B cell (primary cell): ENCODE results near the gene AMBN. TPM values are rescaled to one million over a fixed set of nuclear protein-coding genes. Genes with fewer than 3 reads are reported as not detected.

Experiments used
- polyA plus RNA-seq: library from polyadenylated mRNA; depleted of rRNA; stranded (reverse); fragments of >200 nt; gene quantifications from 2 replicates; pipeline ENCODE4 v1.2.3, GENCODE V29; 2012
- total RNA-seq, 2 donors: library from RNA; stranded (reverse); fragments of 120-200 nt in 1 of 2; gene quantifications; 1 replicate in 1 of 2; 2 replicates in 1 of 2; pipeline versions ENCODE4 v1.2.3 to v1.2.4, GENCODE V29; 2013 to 2022

Gene AMBN
- total and polyA plus RNA-seq, 2 donors (not counting 1 experiment from before 2014, with no cell fraction given) = not detected

Other genes starting within 250 kb of the AMBN start
- gene SMR3A, start 231.5 kb upstream of the AMBN start, total RNA-seq = not detected in 2 replicates
- gene SMR3A, start 231.5 kb upstream of the AMBN start, polyA plus RNA-seq = not detected in 2 replicates
- gene SMR3B, start 209.1 kb upstream of the AMBN start, total RNA-seq = not detected in 2 replicates
- gene SMR3B, start 209.1 kb upstream of the AMBN start, polyA plus RNA-seq = not detected in 2 replicates
- gene OPRPN, start 194.3 kb upstream of the AMBN start, total RNA-seq = not detected in 2 replicates
- gene OPRPN, start 194.3 kb upstream of the AMBN start, polyA plus RNA-seq = not detected in 2 replicates
- gene MUC7, start 120.1 kb upstream of the AMBN start, total RNA-seq = not detected in 2 replicates
- gene MUC7, start 120.1 kb upstream of the AMBN start, polyA plus RNA-seq = not detected in 2 replicates
- gene AMTN, start 73.7 kb upstream of the AMBN start, total RNA-seq = not detected in 2 replicates
- not detected in 2 replicates for gene AMTN, start 73.7 kb upstream of the AMBN start, polyA plus RNA-seq
- not detected in 2 replicates for gene ENAM, start 36.5 kb downstream of the AMBN start, total RNA-seq
- not detected in 2 replicates for gene ENAM, start 36.5 kb downstream of the AMBN start, polyA plus RNA-seq
- gene JCHAIN, start 74.3 kb downstream of the AMBN start, total RNA-seq = 72.3 and 90.8 TPM in 2 replicates
- 378 and 441 TPM in 2 replicates for gene JCHAIN, start 74.3 kb downstream of the AMBN start, polyA plus RNA-seq
- gene UTP3, start 96.3 kb downstream of the AMBN start, total RNA-seq = 42.0 and 42.2 TPM in 2 replicates
- gene UTP3, start 96.3 kb downstream of the AMBN start, polyA plus RNA-seq = 5.0 and 6.2 TPM in 2 replicates
- gene RUFY3, start 129.7 kb downstream of the AMBN start, total RNA-seq = 74.1 and 92.9 TPM in 2 replicates
- gene RUFY3, start 129.7 kb downstream of the AMBN start, polyA plus RNA-seq = 26.1 and 43.6 TPM in 2 replicates
- 43.2 and 44.2 TPM in 2 replicates for gene GRSF1, start 247.6 kb downstream of the AMBN start, total RNA-seq
- gene GRSF1, start 247.6 kb downstream of the AMBN start, polyA plus RNA-seq = 23.7 and 26.0 TPM in 2 replicates